Panc1 (cell line): ENCODE data around the gene MAPKAP1.

Experiments used
- CTCF ChIP-seq: fragments of 450-650 bp; IDR thresholded peaks from 2 replicates; pipeline ENCODE4 v1.5.1; 2017; ENCODE audit warnings: mild to moderate bottlenecking
- POLR2AphosphoS5 ChIP-seq: IDR thresholded peaks from 2 replicates; pipeline ENCODE4 v1.6.1; 2012; ENCODE audit warnings: mild to moderate bottlenecking, low read depth, low read length, moderate library complexity
- TCF7L2 ChIP-seq: IDR thresholded peaks from 2 replicates; pipeline ENCODE4 v1.6.1; 2011; ENCODE audit warnings: mild to moderate bottlenecking, low read depth, low read length, inconsistent platforms
- TF ChIP-seq, protein P1 (sequence below), 2 experiments: IDR thresholded peaks; 2 replicates each; pipeline ENCODE4 v1.6.1; 2011 to 2012; ENCODE audit warnings: low read depth in 2 of 2, control low read depth in 1 of 2, low read length in 1 of 2, mild to moderate bottlenecking in 1 of 2, moderate library complexity in 1 of 2; ENCODE audit not compliant: insufficient read depth in 1 of 2

GRCh38 chr9:125549039-125549438 lies 158.0 kb downstream of the MAPKAP1 start:
- TF ChIP-seq CTCF (no peak), POLR2AphosphoS5 (no peak), TCF7L2 (no peak)
- TF ChIP-seq, protein P1, sequence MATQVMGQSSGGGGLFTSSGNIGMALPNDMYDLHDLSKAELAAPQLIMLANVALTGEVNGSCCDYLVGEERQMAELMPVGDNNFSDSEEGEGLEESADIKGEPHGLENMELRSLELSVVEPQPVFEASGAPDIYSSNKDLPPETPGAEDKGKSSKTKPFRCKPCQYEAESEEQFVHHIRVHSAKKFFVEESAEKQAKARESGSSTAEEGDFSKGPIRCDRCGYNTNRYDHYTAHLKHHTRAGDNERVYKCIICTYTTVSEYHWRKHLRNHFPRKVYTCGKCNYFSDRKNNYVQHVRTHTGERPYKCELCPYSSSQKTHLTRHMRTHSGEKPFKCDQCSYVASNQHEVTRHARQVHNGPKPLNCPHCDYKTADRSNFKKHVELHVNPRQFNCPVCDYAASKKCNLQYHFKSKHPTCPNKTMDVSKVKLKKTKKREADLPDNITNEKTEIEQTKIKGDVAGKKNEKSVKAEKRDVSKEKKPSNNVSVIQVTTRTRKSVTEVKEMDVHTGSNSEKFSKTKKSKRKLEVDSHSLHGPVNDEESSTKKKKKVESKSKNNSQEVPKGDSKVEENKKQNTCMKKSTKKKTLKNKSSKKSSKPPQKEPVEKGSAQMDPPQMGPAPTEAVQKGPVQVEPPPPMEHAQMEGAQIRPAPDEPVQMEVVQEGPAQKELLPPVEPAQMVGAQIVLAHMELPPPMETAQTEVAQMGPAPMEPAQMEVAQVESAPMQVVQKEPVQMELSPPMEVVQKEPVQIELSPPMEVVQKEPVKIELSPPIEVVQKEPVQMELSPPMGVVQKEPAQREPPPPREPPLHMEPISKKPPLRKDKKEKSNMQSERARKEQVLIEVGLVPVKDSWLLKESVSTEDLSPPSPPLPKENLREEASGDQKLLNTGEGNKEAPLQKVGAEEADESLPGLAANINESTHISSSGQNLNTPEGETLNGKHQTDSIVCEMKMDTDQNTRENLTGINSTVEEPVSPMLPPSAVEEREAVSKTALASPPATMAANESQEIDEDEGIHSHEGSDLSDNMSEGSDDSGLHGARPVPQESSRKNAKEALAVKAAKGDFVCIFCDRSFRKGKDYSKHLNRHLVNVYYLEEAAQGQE (IDR thresholded peaks at IDR 0.05; ENCODE audit: insufficient read depth in 1 of 2, low read depth in 2 of 2, low read length in 1 of 2): no peak
